ENCODE data around the gene EMSY. TPM values are rescaled to one million over a fixed set of nuclear protein-coding genes. Genes with fewer than 3 reads are reported as not detected.

EMSY gene
- total and polyA plus RNA-seq, 2 donors (not counting 1 experiment from before 2014, with no cell fraction given): 27.4 to 59.7 TPM

DNA sequence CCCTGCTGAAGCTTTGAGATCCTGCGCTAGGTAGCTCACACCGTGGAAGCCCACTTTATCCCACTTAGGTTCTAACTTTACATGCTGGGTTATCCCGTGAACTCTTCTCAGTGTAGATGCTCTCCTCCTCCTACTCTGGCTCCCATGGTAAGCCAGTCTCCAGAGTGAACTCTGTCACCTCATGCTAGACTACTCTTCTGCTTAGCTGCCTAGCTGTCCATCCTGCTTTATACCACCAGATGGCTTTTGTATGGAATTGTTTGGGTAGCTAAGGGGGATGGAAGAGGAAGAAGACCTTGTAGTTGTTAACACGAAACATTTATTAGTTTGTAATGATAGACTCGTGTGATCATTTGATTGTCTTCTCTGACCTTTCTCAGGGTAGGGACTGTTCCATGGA lies 46.8 kb downstream of the EMSY start:
- Mint-ChIP-seq H3K27me3 (no peaks in the 10 kb centered on the region), H3K9me3 (ENCODE audit: insufficient read depth) (no peaks in the 10 kb centered on the region), H3K4me3 (no peak overlapping the region), H3K4me1 (peaks cover 11% of the 10 kb centered on the region), H3K27ac (no peak overlapping the region)
- Histone ChIP-seq H3K4me2 (replicated peaks; ENCODE audit: low read depth, low read length, poor library complexity, severe bottlenecking) (no peak overlapping the region), H3K79me2 (ENCODE audit: control insufficient read depth, insufficient read depth, low read length) (no peaks in the 10 kb centered on the region), H4K20me1 (ENCODE audit: control insufficient read depth, insufficient read depth, low read length, poor library complexity, severe bottlenecking) (peaks cover 10% of the 10 kb centered on the region), H3K27ac (ENCODE audit: low read length in 2 of 2) (no peak overlapping the region), H2AFZ (ENCODE audit: insufficient read depth, low read depth, low read length, poor library complexity, severe bottlenecking) (no peak overlapping the region), H3K27me3 (replicated peaks in 1 of 4; ENCODE audit: control extremely low read depth in 1 of 4, control insufficient read depth in 3 of 4, insufficient read depth in 4 of 4, low read length in 3 of 4) (no peaks in the 10 kb centered on the region), H3K4me3 (ENCODE audit: control extremely low read depth in 1 of 5, extremely low read depth in 1 of 5, insufficient read depth in 1 of 5, low read depth in 2 of 5, low read length in 4 of 5) (no peak overlapping the region), H3K9ac (ENCODE audit: low read length) (no peak overlapping the region), H3K9me3 (ENCODE audit: control extremely low read depth in 1 of 3, control insufficient read depth in 2 of 3, insufficient read depth in 1 of 3, low read length in 2 of 3) (no peaks in the 10 kb centered on the region), H3K4me1 (ENCODE audit: control insufficient read depth in 2 of 2, insufficient read depth in 2 of 2, low read length in 2 of 2) (peaks cover 0 to 6% of the 10 kb centered on the region in 2 donors), H3K36me3 (replicated peaks in 1 of 2; ENCODE audit: control extremely low read depth in 1 of 2, control insufficient read depth in 1 of 2, extremely low read depth in 1 of 2, insufficient read depth in 2 of 2, low read length in 1 of 2) (peaks cover 0 to 23% of the 10 kb centered on the region in 2 experiments)
- no peak for ATAC-seq (ENCODE audit: low read depth)
- intact Hi-C loops (cut with micrococcal nuclease): no loop called here
- 95% methylated on average over 4 of the region's 5 CpGs for WGBS (ENCODE audit: insufficient coverage)
- no peak for DNase-seq
- no peak for TF ChIP-seq EZH2 (IDR thresholded peaks at IDR 0.05; ENCODE audit: borderline replicate concordance, insufficient read depth, low read depth, low read length, poor library complexity, severe bottlenecking)
- TF ChIP-seq, protein P1, sequence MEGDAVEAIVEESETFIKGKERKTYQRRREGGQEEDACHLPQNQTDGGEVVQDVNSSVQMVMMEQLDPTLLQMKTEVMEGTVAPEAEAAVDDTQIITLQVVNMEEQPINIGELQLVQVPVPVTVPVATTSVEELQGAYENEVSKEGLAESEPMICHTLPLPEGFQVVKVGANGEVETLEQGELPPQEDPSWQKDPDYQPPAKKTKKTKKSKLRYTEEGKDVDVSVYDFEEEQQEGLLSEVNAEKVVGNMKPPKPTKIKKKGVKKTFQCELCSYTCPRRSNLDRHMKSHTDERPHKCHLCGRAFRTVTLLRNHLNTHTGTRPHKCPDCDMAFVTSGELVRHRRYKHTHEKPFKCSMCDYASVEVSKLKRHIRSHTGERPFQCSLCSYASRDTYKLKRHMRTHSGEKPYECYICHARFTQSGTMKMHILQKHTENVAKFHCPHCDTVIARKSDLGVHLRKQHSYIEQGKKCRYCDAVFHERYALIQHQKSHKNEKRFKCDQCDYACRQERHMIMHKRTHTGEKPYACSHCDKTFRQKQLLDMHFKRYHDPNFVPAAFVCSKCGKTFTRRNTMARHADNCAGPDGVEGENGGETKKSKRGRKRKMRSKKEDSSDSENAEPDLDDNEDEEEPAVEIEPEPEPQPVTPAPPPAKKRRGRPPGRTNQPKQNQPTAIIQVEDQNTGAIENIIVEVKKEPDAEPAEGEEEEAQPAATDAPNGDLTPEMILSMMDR (IDR thresholded peaks at IDR 0.05): no peak
- POLR2A ChIA-PET: no interaction called here
- CTCF ChIA-PET: interaction anchor here (1.1 kb wide), 1 partner anchor 41 kb away, joined by 3 read pairs; no protein-coding TSS in a partner anchor

DNA sequence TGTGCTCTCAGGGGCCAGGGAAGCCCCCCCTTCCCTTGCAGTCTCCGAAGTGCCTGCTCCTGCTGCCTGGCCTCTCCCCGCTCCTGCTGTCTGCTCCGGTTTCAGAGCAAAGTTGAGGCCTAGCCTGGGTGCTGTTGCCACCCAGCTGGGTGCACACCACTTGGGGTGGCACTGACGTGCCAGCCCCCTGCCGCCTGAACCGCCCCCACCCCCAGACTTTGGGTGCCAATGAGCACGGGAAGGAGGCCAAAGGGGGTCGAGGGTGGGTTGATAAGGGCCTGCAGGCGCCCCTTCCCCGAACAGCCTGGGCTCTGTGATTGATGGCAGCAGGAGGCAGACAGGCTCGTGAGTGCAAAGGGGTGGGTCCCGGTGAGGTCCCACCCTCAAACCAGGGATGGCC lies 48.2 kb downstream of the EMSY start:
- Mint-ChIP-seq H3K27ac (no peak overlapping the region), H3K9me3 (ENCODE audit: insufficient read depth) (no peaks in the 10 kb centered on the region), H3K4me3 (no peak overlapping the region), H3K4me1 (peaks cover 11% of the 10 kb centered on the region), H3K27me3 (no peaks in the 10 kb centered on the region)
- TF ChIP-seq, protein P1 (IDR thresholded peaks at IDR 0.05): no peak
- no peak for TF ChIP-seq EZH2 (IDR thresholded peaks at IDR 0.05; ENCODE audit: borderline replicate concordance, insufficient read depth, low read depth, low read length, poor library complexity, severe bottlenecking)
- Histone ChIP-seq H4K20me1 (ENCODE audit: control insufficient read depth, insufficient read depth, low read length, poor library complexity, severe bottlenecking) (peaks cover 10% of the 10 kb centered on the region), H3K79me2 (ENCODE audit: control insufficient read depth, insufficient read depth, low read length) (no peaks in the 10 kb centered on the region), H3K9ac (ENCODE audit: low read length) (no peak overlapping the region), H2AFZ (ENCODE audit: insufficient read depth, low read depth, low read length, poor library complexity, severe bottlenecking) (no peak overlapping the region), H3K4me3 (ENCODE audit: control extremely low read depth in 1 of 5, extremely low read depth in 1 of 5, insufficient read depth in 1 of 5, low read depth in 2 of 5, low read length in 4 of 5) (no peak overlapping the region), H3K4me2 (replicated peaks; ENCODE audit: low read depth, low read length, poor library complexity, severe bottlenecking) (no peak overlapping the region), H3K27ac (ENCODE audit: low read length in 2 of 2) (no peak overlapping the region), H3K4me1 (ENCODE audit: control insufficient read depth in 2 of 2, insufficient read depth in 2 of 2, low read length in 2 of 2) (peaks cover 0 to 6% of the 10 kb centered on the region in 2 donors), H3K9me3 (ENCODE audit: control extremely low read depth in 1 of 3, control insufficient read depth in 2 of 3, insufficient read depth in 1 of 3, low read length in 2 of 3) (no peaks in the 10 kb centered on the region), H3K27me3 (replicated peaks in 1 of 4; ENCODE audit: control extremely low read depth in 1 of 4, control insufficient read depth in 3 of 4, insufficient read depth in 4 of 4, low read length in 3 of 4) (no peaks in the 10 kb centered on the region), H3K36me3 (replicated peaks in 1 of 2; ENCODE audit: control extremely low read depth in 1 of 2, control insufficient read depth in 1 of 2, extremely low read depth in 1 of 2, insufficient read depth in 2 of 2, low read length in 1 of 2) (peaks cover 2 to 23% of the 10 kb centered on the region in 2 experiments)
- ATAC-seq (ENCODE audit: low read depth): no peak
- DNase-seq: no peak
- intact Hi-C loops (cut with micrococcal nuclease): no loop called here
- WGBS (ENCODE audit: insufficient coverage): 95% methylated on average over 9 of the region's 12 CpGs
- ChIA-PET CTCF (no interaction called here), POLR2A (no interaction called here)
